GM21529 (cell line): Measurements from ENCODE around the gene KIRREL3.

Source experiments
- ATAC-seq: cut with Tn5 transposase; IDR thresholded peaks from one replicate; pipeline ENCODE4 v1.9.1; 2021; ENCODE audit not compliant: unreplicated experiment

Gene KIRREL3

GRCh38 chr11:126497581-126498122 lies 502.9 kb downstream of the KIRREL3 start:
- ATAC-seq: no peak

GRCh38 chr11:126496576-126497337 lies 503.8 kb downstream of the KIRREL3 start:
- ATAC-seq: no peak

GRCh38 chr11:126495281-126496220 lies 505.0 kb downstream of the KIRREL3 start:
- ATAC-seq: no peak

GRCh38 chr11:126494831-126495230 lies 505.7 kb downstream of the KIRREL3 start:
- ATAC-seq: no peak

GRCh38 chr11:126492331-126493082 lies 508.1 kb downstream of the KIRREL3 start:
- no peak for ATAC-seq

- no peak for ATAC-seq
Observed at GRCh38 chr11:126491092-126491491, 509.5 kb downstream of the KIRREL3 start.

GRCh38 chr11:126489836-126490660 lies 510.5 kb downstream of the KIRREL3 start:
- no peak for ATAC-seq

- ATAC-seq: no peak
Observed at GRCh38 chr11:126488591-126489370, 511.8 kb downstream of the KIRREL3 start.

- no peak for ATAC-seq
Observed at GRCh38 chr11:126487711-126488110, 512.9 kb downstream of the KIRREL3 start.

- no peak for ATAC-seq
Observed at GRCh38 chr11:126485986-126486635, 514.5 kb downstream of the KIRREL3 start.

GRCh38 chr11:126485021-126485792 lies 515.4 kb downstream of the KIRREL3 start:
- ATAC-seq: peak; percentile 82

GRCh38 chr11:126484266-126484665 lies 516.3 kb downstream of the KIRREL3 start:
- ATAC-seq: no peak

- no peak for ATAC-seq
Observed at GRCh38 chr11:126483621-126484195, 516.9 kb downstream of the KIRREL3 start.

GRCh38 chr11:126482586-126483108 lies 517.9 kb downstream of the KIRREL3 start:
- ATAC-seq: no peak

GRCh38 chr11:126481303-126481680 lies 519.3 kb downstream of the KIRREL3 start:
- no peak for ATAC-seq

GRCh38 chr11:126480410-126481302 lies 519.9 kb downstream of the KIRREL3 start:
- ATAC-seq: peak; percentile 62
